Activated T-cell treated with anti-CD3 and anti-CD28 coated beads, Interleukin-2, amount 50 U/mL, for 4 hours (primary cell): ENCODE results near the gene XPNPEP3. TPM values are rescaled to one million over a fixed set of nuclear protein-coding genes. Genes with fewer than 3 reads are reported as not detected.

Experiments
- ATAC-seq, 2 donors: fragments of 200-7000 bp; cut with Tn5 transposase; one replicate each; pipeline ENCODE4 v1.10.0; 2021
- DNase-seq: peaks from one replicate; pipeline ENCODE4 v3.0.0-alpha.2; 2020
- H3K27me3 Mint-ChIP-seq: one replicate; pipeline ENCODE4 v1.8.0; 2021; ENCODE audit warnings: low read depth, mixed read lengths
- H3K36me3 Mint-ChIP-seq: one replicate; pipeline ENCODE4 v1.8.0; 2022; ENCODE audit warnings: mixed read lengths; ENCODE audit not compliant: insufficient read depth
- H3K4me1 Mint-ChIP-seq: one replicate; pipeline ENCODE4 v1.8.0; 2021; ENCODE audit warnings: low read depth, mixed read lengths
- H3K4me3 Mint-ChIP-seq: one replicate; pipeline ENCODE4 v1.8.0; 2021; ENCODE audit warnings: mild to moderate bottlenecking, moderate library complexity, mixed read lengths
- H3K9me3 Mint-ChIP-seq: one replicate; pipeline ENCODE4 v1.8.0; 2021; ENCODE audit warnings: mixed read lengths
- total RNA-seq, 3 donors: library from RNA; stranded (reverse); gene quantifications; one replicate each; pipeline ENCODE4 v1.2.1, GENCODE V29; 2021

XPNPEP3 gene
- total RNA-seq, 3 donors from 2014 or later: 16.7 to 24.7 (median 22.3) TPM

- H3K4me1 Mint-ChIP-seq: peaks cover 2% of the 10 kb centered on the region
- no peak for ATAC-seq
- H3K36me3 Mint-ChIP-seq: peaks cover 11% of the 10 kb centered on the region
- no peak for DNase-seq
- no peaks in the 10 kb centered on the region for H3K27me3 Mint-ChIP-seq
- H3K4me3 Mint-ChIP-seq: no peak overlapping the region
- no peaks in the 10 kb centered on the region for H3K9me3 Mint-ChIP-seq
Observed at GRCh38 chr22:40975366-40975765, 118.4 kb downstream of the XPNPEP3 start.

GRCh38 chr22:40976866-40977700 is 120.1 kb downstream of the XPNPEP3 start:
- DNase-seq: no peak
- peaks cover 9% of the 10 kb centered on the region for H3K36me3 Mint-ChIP-seq
- H3K9me3 Mint-ChIP-seq: no peaks in the 10 kb centered on the region
- no peak overlapping the region for H3K4me3 Mint-ChIP-seq
- no peaks in the 10 kb centered on the region for H3K4me1 Mint-ChIP-seq
- ATAC-seq: no peak
- H3K27me3 Mint-ChIP-seq: no peaks in the 10 kb centered on the region

GRCh38 chr22:40979198-40979597 is 122.2 kb downstream of the XPNPEP3 start:
- Mint-ChIP-seq H3K9me3 (no peaks in the 10 kb centered on the region), H3K27me3 (no peaks in the 10 kb centered on the region), H3K36me3 (no peaks in the 10 kb centered on the region), H3K4me1 (no peaks in the 10 kb centered on the region), H3K4me3 (no peak overlapping the region)
- no peak for DNase-seq
- no peak for ATAC-seq

GRCh38 chr22:40979871-40980270 is 122.9 kb downstream of the XPNPEP3 start:
- no peaks in the 10 kb centered on the region for H3K36me3 Mint-ChIP-seq
- H3K27me3 Mint-ChIP-seq: no peaks in the 10 kb centered on the region
- H3K9me3 Mint-ChIP-seq: no peaks in the 10 kb centered on the region
- H3K4me1 Mint-ChIP-seq: no peaks in the 10 kb centered on the region
- no peak overlapping the region for H3K4me3 Mint-ChIP-seq
- ATAC-seq (no peak), DNase-seq (no peak)

Other genes with a start within 250 kb of the XPNPEP3 start
- gene MRTFA, start 220.4 kb upstream of the XPNPEP3 start, total RNA-seq: 10 to 100 TPM; 35.3 to 42.2 (median 38.2) TPM
- gene MCHR1, start 177.7 kb upstream of the XPNPEP3 start, total RNA-seq: not detected
- gene SLC25A17, start 37.8 kb upstream of the XPNPEP3 start, total RNA-seq: 10 to 100 TPM; 30.1 to 38.4 (median 31.6) TPM
- gene ST13, start 509 bp upstream of the XPNPEP3 start, total RNA-seq: 100 to 1,000 TPM; 243 to 270 (median 253) TPM
- not detected for gene DNAJB7, start 5.0 kb downstream of the XPNPEP3 start, total RNA-seq
- gene RBX1, start 94.2 kb downstream of the XPNPEP3 start, total RNA-seq: 10 to 100 TPM; 82.6 to 86.0 (median 85.7) TPM
- gene EP300, start 235.4 kb downstream of the XPNPEP3 start, total RNA-seq: 10 to 100 TPM; 43.7 to 52.0 (median 51.4) TPM